Tibial nerve (tissue), 3 donors: ENCODE data around the gene KCNK10.

ENCODE experiments used
- POLR2A ChIP-seq, 2 donors: fragments of 450-650 bp; IDR thresholded peaks; one replicate each; pipeline ENCODE4 v1.6.1; 2017; ENCODE audit warnings: antibody characterized with exemption in 2 of 2, mild to moderate bottlenecking in 2 of 2, moderate library complexity in 2 of 2
- TF ChIP-seq, protein P1 (sequence below), 5 experiments: fragments of 200-600 bp in 3 of 5; fragments of 450-650 bp in 2 of 5; sonication (generic) in 3 of 5; IDR thresholded peaks; one replicate each; pipeline ENCODE4 v1.5.1; 2016 to 2019; ENCODE audit warnings: antibody characterized with exemption in 5 of 5, mild to moderate bottlenecking in 3 of 5, moderate library complexity in 2 of 5

DNA sequence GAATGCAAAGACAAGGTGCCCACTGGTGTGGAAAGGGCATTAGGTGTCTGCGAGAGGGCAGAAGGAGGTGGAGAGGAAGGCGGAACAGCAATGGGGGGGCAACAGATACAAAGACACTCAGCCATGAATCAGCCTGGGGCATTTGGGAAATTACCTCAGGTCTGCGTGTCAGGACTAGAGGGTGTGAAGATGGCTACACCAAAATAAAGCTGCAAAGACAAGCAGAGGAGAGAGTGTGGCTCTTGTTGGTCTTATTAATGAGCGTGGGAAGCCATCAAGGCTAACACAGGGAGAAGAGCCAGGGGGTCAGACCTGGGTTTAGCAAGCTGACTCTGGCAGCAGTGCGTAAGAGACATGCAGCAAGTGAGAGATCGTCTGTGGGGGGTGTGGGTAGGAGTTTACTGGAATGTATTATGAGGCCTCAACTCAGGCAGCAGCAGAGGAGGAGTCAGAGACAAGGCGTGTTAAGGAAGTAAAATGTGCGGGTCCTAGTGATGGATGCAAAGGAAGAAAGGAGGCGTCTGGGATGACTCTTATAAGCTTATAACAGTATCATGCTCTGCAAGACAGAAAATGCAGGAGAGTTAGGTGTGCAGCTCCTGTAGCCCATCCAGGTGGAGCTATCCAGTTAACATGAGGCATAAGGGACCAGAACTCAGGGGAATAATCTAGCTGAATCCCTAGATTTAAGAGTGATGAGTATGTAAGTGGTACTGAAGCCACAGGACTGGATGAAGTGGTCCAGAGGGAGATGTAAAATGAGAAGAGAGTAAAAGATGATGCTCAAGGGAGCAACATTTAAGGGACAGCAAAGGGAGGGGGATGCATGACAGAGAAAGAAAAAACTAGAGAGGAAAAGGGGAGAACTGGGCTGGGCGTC lies 50.4 kb downstream of the KCNK10 start:
- TF ChIP-seq, protein P1, sequence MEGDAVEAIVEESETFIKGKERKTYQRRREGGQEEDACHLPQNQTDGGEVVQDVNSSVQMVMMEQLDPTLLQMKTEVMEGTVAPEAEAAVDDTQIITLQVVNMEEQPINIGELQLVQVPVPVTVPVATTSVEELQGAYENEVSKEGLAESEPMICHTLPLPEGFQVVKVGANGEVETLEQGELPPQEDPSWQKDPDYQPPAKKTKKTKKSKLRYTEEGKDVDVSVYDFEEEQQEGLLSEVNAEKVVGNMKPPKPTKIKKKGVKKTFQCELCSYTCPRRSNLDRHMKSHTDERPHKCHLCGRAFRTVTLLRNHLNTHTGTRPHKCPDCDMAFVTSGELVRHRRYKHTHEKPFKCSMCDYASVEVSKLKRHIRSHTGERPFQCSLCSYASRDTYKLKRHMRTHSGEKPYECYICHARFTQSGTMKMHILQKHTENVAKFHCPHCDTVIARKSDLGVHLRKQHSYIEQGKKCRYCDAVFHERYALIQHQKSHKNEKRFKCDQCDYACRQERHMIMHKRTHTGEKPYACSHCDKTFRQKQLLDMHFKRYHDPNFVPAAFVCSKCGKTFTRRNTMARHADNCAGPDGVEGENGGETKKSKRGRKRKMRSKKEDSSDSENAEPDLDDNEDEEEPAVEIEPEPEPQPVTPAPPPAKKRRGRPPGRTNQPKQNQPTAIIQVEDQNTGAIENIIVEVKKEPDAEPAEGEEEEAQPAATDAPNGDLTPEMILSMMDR (IDR thresholded peaks at IDR 0.05): no peak
- TF ChIP-seq POLR2A (IDR thresholded peaks at IDR 0.05): no peak
